OCI-LY7 (cell line): ENCODE data around the gene HMX3. TPM values are rescaled to one million over a fixed set of nuclear protein-coding genes. Genes with fewer than 3 reads are reported as not detected.

Source experiments
- BruUV-seq: library from RNA; stranded (reverse); fragments of 400-500 nt; replicated peaks from 2 replicates; lab custom pipeline; 2021; lab: Mats Ljungman, UMichigan
- CTCF ChIA-PET: fragments of 300-600 bp; sonication (Branson Sonifier 250); formaldehyde crosslinking; loops from one replicate; lab custom pipeline; 2022; ENCODE audit warnings: antibody characterized with exemption; ENCODE audit not compliant: unreplicated experiment; lab: Charles Lee
- POLR2A ChIA-PET: fragments of 300-600 bp; sonication (Branson Sonifier 250); formaldehyde crosslinking; loops from one replicate; lab custom pipeline; 2022; ENCODE audit warnings: antibody characterized with exemption; lab: Charles Lee
- DNase-seq: peaks from one replicate; pipeline ENCODE4 v3.0.0-alpha.2; 2015; ENCODE audit warnings: low spot score
- H2AFZ ChIP-seq: fragments of 200-600 bp; sonication (generic), shearing (Covaris generic); 2 replicates; pipeline ENCODE4 v1.6.1; 2014; ENCODE audit warnings: mild to moderate bottlenecking, antibody characterized with exemption, low read length, moderate library complexity
- H3K27ac ChIP-seq: fragments of 200-600 bp; sonication (generic); 2 replicates; pipeline ENCODE4 v1.5.1; 2014; ENCODE audit warnings: mixed run types, low read depth, mild to moderate bottlenecking, moderate library complexity, low read length, inconsistent platforms; ENCODE audit not compliant: poor library complexity, severe bottlenecking
- H3K36me3 ChIP-seq: fragments of 200-600 bp; sonication (generic); 2 replicates; pipeline ENCODE4 v1.6.1; 2014; ENCODE audit warnings: mild to moderate bottlenecking, antibody characterized with exemption, low read length, moderate library complexity, mixed read lengths; ENCODE audit not compliant: insufficient read depth
- H3K4me1 ChIP-seq: fragments of 200-600 bp; sonication (generic); 2 replicates; pipeline ENCODE4 v1.5.1; 2014; ENCODE audit warnings: mild to moderate bottlenecking, low read length; ENCODE audit not compliant: insufficient read depth, poor library complexity, severe bottlenecking
- H3K4me2 ChIP-seq: fragments of 200-600 bp; sonication (generic); 2 replicates; pipeline ENCODE4 v1.6.1; 2014; ENCODE audit warnings: mild to moderate bottlenecking, low read length
- H3K4me3 ChIP-seq: fragments of 200-600 bp; sonication (generic); 2 replicates; pipeline ENCODE4 v1.5.1; 2014; ENCODE audit warnings: mild to moderate bottlenecking, low read depth, low read length; ENCODE audit not compliant: poor library complexity, severe bottlenecking
- H3K79me2 ChIP-seq: fragments of 200-600 bp; sonication (generic); 2 replicates; pipeline ENCODE4 v1.6.1; 2016; ENCODE audit warnings: low read depth, mild to moderate bottlenecking, low read length, moderate library complexity, mixed read lengths; ENCODE audit not compliant: insufficient read depth
- H3K9me2 ChIP-seq: fragments of 200-600 bp; sonication (generic); 2 replicates; pipeline ENCODE4 v1.6.1; 2016; ENCODE audit warnings: mild to moderate bottlenecking, low read length, mixed read lengths; ENCODE audit not compliant: insufficient read depth
- H3K9me3 ChIP-seq: fragments of 200-600 bp; sonication (generic); 2 replicates; pipeline ENCODE4 v1.6.1; 2014; ENCODE audit warnings: mild to moderate bottlenecking, mixed run types, low read length, mixed read lengths
- H4K20me1 ChIP-seq: fragments of 200-600 bp; sonication (generic); 2 replicates; pipeline ENCODE4 v1.6.1; 2014; ENCODE audit warnings: mild to moderate bottlenecking, antibody characterized with exemption, low read length, moderate library complexity, mixed read lengths; ENCODE audit not compliant: insufficient read depth
- CTCF ChIP-seq: fragments of 200-600 bp; sonication (generic); conservative IDR thresholded peaks from 2 replicates; pipeline ENCODE4 v1.5.1; 2014; ENCODE audit warnings: mild to moderate bottlenecking, antibody characterized with exemption, low read length, moderate library complexity, mixed read lengths
- EZH2phosphoT487 ChIP-seq: fragments of 200-600 bp; sonication (generic); IDR thresholded peaks from 2 replicates; pipeline ENCODE4 v1.6.1; 2018; ENCODE audit warnings: low read depth, borderline replicate concordance, mild to moderate bottlenecking, mixed run types, antibody characterized with exemption, low read length, moderate library complexity, mixed read lengths
- intact Hi-C: fragments of 100-400 bp; cut with micrococcal nuclease; formaldehyde crosslinking; loops from one replicate; pipeline ENCODE4 v1.10.0; 2022; ENCODE audit not compliant: unreplicated experiment
- total RNA-seq, 2 experiments: library from RNA; depleted of rRNA in 1 of 2; stranded (reverse); fragments of >200 nt in 1 of 2; shearing (Covaris generic) in 1 of 2; gene quantifications; 2 replicates each; pipeline ENCODE4 v1.2.3, GENCODE V29; 2014 to 2022

Gene HMX3
- total RNA-seq, 2 experiments from 2014 or later, result 0.44 TPM; not detected in 1

- Histone ChIP-seq H3K4me3 (no peak overlapping the region), H3K9me2 (no peaks in the 10 kb centered on the region), H3K36me3 (no peaks in the 10 kb centered on the region), H4K20me1 (no peaks in the 10 kb centered on the region), H3K9me3 (no peaks in the 10 kb centered on the region), H3K79me2 (no peaks in the 10 kb centered on the region), H3K4me2 (no peak overlapping the region), H2AFZ (no peak overlapping the region), H3K27ac (no peak overlapping the region), H3K4me1 (no peaks in the 10 kb centered on the region)
- intact Hi-C loops, result no loop called here
- TF ChIP-seq EZH2phosphoT487 (no peak), CTCF (no peak)
- ChIA-PET CTCF (no interaction called here), POLR2A (no interaction called here)
- DNase-seq, result no peak
- BruUV-seq, result no TSS peak
Observed at GRCh38 chr10:123141791-123142700, 6.3 kb downstream of the HMX3 start.

- ChIA-PET POLR2A (no interaction called here), CTCF (no interaction called here)
- Histone ChIP-seq H3K4me1 (peaks cover 3% of the 10 kb centered on the region), H3K4me2 (no peak overlapping the region), H3K9me2 (no peaks in the 10 kb centered on the region), H3K9me3 (no peaks in the 10 kb centered on the region), H3K4me3 (no peak overlapping the region), H3K79me2 (no peaks in the 10 kb centered on the region), H4K20me1 (no peaks in the 10 kb centered on the region), H3K27ac (no peak overlapping the region), H2AFZ (no peak overlapping the region), H3K36me3 (no peaks in the 10 kb centered on the region)
- intact Hi-C loops, result no loop called here
- DNase-seq, result no peak
- TF ChIP-seq CTCF (no peak), EZH2phosphoT487 (no peak)
- no TSS peak for BruUV-seq
Observed at GRCh38 chr10:123142701-123143161, 7.0 kb downstream of the HMX3 start.
